NT2/D1 (cell line): ENCODE measurements around the gene RNF126.
"Not testable (repeated sequence)": the region's sequence is repeated elsewhere in the genome, so short reads cannot be mapped to it uniquely, and the experiment has no call there.

ENCODE experiments used
- DNase-seq: peaks from one replicate; pipeline ENCODE4 v3.0.0-alpha.2; 2011; ENCODE audit warnings: low read depth, low spot score
- H3K27me3 ChIP-seq: 2 replicates; pipeline ENCODE4 v1.6.0; 2011; ENCODE audit warnings: mild to moderate bottlenecking; ENCODE audit not compliant: insufficient read length, insufficient read depth
- H3K36me3 ChIP-seq: 2 replicates; pipeline ENCODE4 v1.6.1; 2011; ENCODE audit warnings: mild to moderate bottlenecking, low read length, mixed read lengths; ENCODE audit not compliant: insufficient read depth, insufficient read length
- H3K4me1 ChIP-seq: 2 replicates; pipeline ENCODE4 v1.5.1; 2011; ENCODE audit not compliant: insufficient read depth, insufficient read length
- H3K4me3 ChIP-seq: 2 replicates; pipeline ENCODE4 v1.5.1; 2011; ENCODE audit warnings: low read depth; ENCODE audit not compliant: insufficient read length
- H3K9ac ChIP-seq: 2 replicates; pipeline ENCODE4 v1.6.0; 2011; ENCODE audit warnings: low read depth; ENCODE audit not compliant: insufficient read length
- H3K9me3 ChIP-seq: 2 replicates; pipeline ENCODE4 v1.5.1; 2011; ENCODE audit warnings: mild to moderate bottlenecking, low read length; ENCODE audit not compliant: insufficient read depth
- SUZ12 ChIP-seq: IDR thresholded peaks from 2 replicates; pipeline ENCODE4 v1.6.1; 2011; ENCODE audit not compliant: insufficient read length, insufficient read depth; ENCODE audit errors: extremely low read depth
- YY1 ChIP-seq: IDR thresholded peaks from 2 replicates; pipeline ENCODE4 v1.6.1; 2011; ENCODE audit not compliant: insufficient read length, insufficient read depth
- ZNF274 ChIP-seq: IDR thresholded peaks from 2 replicates; pipeline ENCODE4 v1.6.1; 2011; ENCODE audit warnings: mild to moderate bottlenecking, low read depth, low read length

The RNF126 gene

GRCh38 chr19:632579-633067, 30.4 kb downstream of the RNF126 start:
- peaks cover 35% of the 10 kb centered on the region for H3K36me3 ChIP-seq
- H3K4me3 ChIP-seq: peak overlapping the region; percentile 98
- DNase-seq: no peak
- H3K4me1 ChIP-seq: peaks cover 8% of the 10 kb centered on the region
- TF ChIP-seq ZNF274: no peak
- TF ChIP-seq SUZ12: no peak
- TF ChIP-seq YY1: no peak
- H3K27me3 ChIP-seq: no peaks in the 10 kb centered on the region
- H3K9me3 ChIP-seq: no peaks in the 10 kb centered on the region
- H3K9ac ChIP-seq: peak overlapping the region; percentile 100

- TF ChIP-seq ZNF274 (no peak), YY1 (no peak), SUZ12 (no peak)
- peaks cover 48% of the 10 kb centered on the region for H3K36me3 ChIP-seq
- peak overlapping the region; percentile 32 for H3K9ac ChIP-seq
- H3K4me1 ChIP-seq: peaks cover 9% of the 10 kb centered on the region
- no peak for DNase-seq
- no peak overlapping the region for H3K4me3 ChIP-seq
- H3K9me3 ChIP-seq: no peaks in the 10 kb centered on the region
- no peaks in the 10 kb centered on the region for H3K27me3 ChIP-seq
Measured at GRCh38 chr19:629961-630714, 32.9 kb downstream of the RNF126 start.

GRCh38 chr19:629515-629914, 33.5 kb downstream of the RNF126 start:
- not testable (repeated sequence) for DNase-seq, H3K9me3 ChIP-seq, H3K27me3 ChIP-seq, H3K9ac ChIP-seq, H3K4me3 ChIP-seq
- Histone ChIP-seq H3K4me1 (peaks cover 11% of the 10 kb centered on the region), H3K36me3 (peaks cover 55% of the 10 kb centered on the region)

- TF ChIP-seq ZNF274: no peak
- Histone ChIP-seq H3K27me3 (no peaks in the 10 kb centered on the region), H3K4me1 (peaks cover 11% of the 10 kb centered on the region), H3K9me3 (no peaks in the 10 kb centered on the region), H3K36me3 (peaks cover 68% of the 10 kb centered on the region), H3K4me3 (no peak overlapping the region), H3K9ac (peak overlapping the region; percentile 50)
- DNase-seq: no peak
Measured at GRCh38 chr19:628168-628567, 34.8 kb downstream of the RNF126 start.

- H3K4me1 ChIP-seq, H3K27me3 ChIP-seq, H3K9ac ChIP-seq, H3K4me3 ChIP-seq, H3K9me3 ChIP-seq, DNase-seq: not testable (repeated sequence)
- H3K36me3 ChIP-seq: peaks cover 84% of the 10 kb centered on the region
Measured at GRCh38 chr19:626566-626965, 36.4 kb downstream of the RNF126 start.

GRCh38 chr19:625257-625656, 37.8 kb downstream of the RNF126 start:
- Histone ChIP-seq H3K9me3 (no peaks in the 10 kb centered on the region), H3K36me3 (peaks cover 84% of the 10 kb centered on the region), H3K27me3 (no peaks in the 10 kb centered on the region), H3K4me3 (no peak overlapping the region), H3K9ac (no peak overlapping the region), H3K4me1 (peaks cover 4% of the 10 kb centered on the region)
- TF ChIP-seq SUZ12: no peak
- no peak for TF ChIP-seq YY1
- no peak for TF ChIP-seq ZNF274
- no peak for DNase-seq

- Histone ChIP-seq H3K4me1 (peaks cover 3% of the 10 kb centered on the region), H3K36me3 (peaks cover 85% of the 10 kb centered on the region), H3K4me3 (no peak overlapping the region), H3K9me3 (no peaks in the 10 kb centered on the region), H3K9ac (no peak overlapping the region), H3K27me3 (no peaks in the 10 kb centered on the region)
- no peak for TF ChIP-seq YY1
- no peak for TF ChIP-seq SUZ12
- no peak for TF ChIP-seq ZNF274
- DNase-seq: no peak
Measured at GRCh38 chr19:624433-625109, 38.4 kb downstream of the RNF126 start.
